HUES6 (cell line): ENCODE measurements around the gene LRRN1.
"Not testable (repeated sequence)": the region's sequence is repeated elsewhere in the genome, so short reads cannot be mapped to it uniquely, and the experiment has no call there.

Experiments
- H3K27ac ChIP-seq: 2 replicates; pipeline ENCODE4 v1.7.0; 2013; ENCODE audit warnings: low read depth, mild to moderate bottlenecking, low read length, inconsistent platforms
- H3K27me3 ChIP-seq: 2 replicates; pipeline ENCODE4 v1.6.1; 2013; ENCODE audit warnings: low read length; ENCODE audit not compliant: control insufficient read depth, insufficient read depth
- H3K36me3 ChIP-seq: 2 replicates; pipeline ENCODE4 v1.6.1; 2013; ENCODE audit warnings: low read length; ENCODE audit not compliant: control insufficient read depth, insufficient read depth
- H3K4me1 ChIP-seq: 2 replicates; pipeline ENCODE4 v1.6.1; 2013; ENCODE audit warnings: low read length; ENCODE audit not compliant: control insufficient read depth, insufficient read depth
- H3K4me3 ChIP-seq: 2 replicates; pipeline ENCODE4 v1.5.1; 2013; ENCODE audit warnings: low read depth, low read length
- H3K9ac ChIP-seq: one replicate; pipeline ENCODE4 v1.6.1; 2013; ENCODE audit warnings: mild to moderate bottlenecking, low read length
- H3K9me3 ChIP-seq: 2 replicates; pipeline ENCODE4 v1.6.1; 2013; ENCODE audit warnings: low read depth, low read length; ENCODE audit not compliant: control insufficient read depth, insufficient read depth

Gene LRRN1

DNA sequence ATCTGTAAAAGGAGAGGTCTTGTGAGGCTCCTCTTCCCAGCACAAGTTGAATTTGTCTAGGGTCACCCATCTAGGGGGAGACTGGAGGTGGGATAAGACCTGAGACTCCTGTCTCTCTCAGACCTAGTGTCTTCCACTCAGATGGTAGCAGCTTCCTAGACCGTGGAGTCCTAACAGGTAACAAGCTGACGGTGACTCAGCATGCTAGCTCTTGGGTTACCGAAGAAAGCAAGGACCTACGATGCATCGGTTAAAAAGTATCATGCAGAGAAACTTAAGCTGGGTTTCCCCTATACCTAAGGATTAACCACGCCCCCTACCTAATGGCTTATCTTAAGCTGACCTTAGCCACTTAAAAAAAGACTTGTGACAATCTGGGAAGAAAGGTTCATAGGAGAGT, 7.6 kb downstream of the LRRN1 start:
- H3K4me3 ChIP-seq, result no peak overlapping the region
- H3K36me3 ChIP-seq, result peaks cover 70% of the 10 kb centered on the region
- H3K27me3 ChIP-seq, result peaks cover 3% of the 10 kb centered on the region; the same call in 1 of the 2 replicates
- no peak overlapping the region for H3K9ac ChIP-seq
- no peak overlapping the region for H3K27ac ChIP-seq
- no peaks in the 10 kb centered on the region for H3K9me3 ChIP-seq
- peaks cover 43% of the 10 kb centered on the region for H3K4me1 ChIP-seq

DNA sequence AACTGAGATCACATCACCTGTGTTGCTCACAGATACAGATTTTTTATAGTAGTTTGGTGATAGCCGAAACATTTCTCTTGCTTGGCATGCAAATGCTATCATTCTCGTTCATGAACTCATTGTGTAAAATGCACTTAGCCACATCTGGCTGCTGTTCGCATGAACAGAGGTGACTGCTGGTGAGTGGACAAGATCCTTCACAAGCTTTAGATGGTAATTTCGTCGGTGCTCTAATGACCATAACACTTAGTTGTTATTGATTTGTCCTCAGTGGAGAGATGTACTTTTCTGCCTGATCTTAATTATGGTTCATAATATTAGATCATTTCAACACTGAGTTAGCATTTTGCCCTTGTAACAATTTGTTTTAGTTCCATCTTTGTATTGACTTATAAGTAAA, 13.8 kb downstream of the LRRN1 start:
- H3K4me3 ChIP-seq, result no peak overlapping the region
- H3K9ac ChIP-seq, result no peak overlapping the region
- H3K36me3 ChIP-seq, result peaks cover 80% of the 10 kb centered on the region
- H3K4me1 ChIP-seq, result no peaks in the 10 kb centered on the region
- no peaks in the 10 kb centered on the region for H3K27me3 ChIP-seq
- H3K27ac ChIP-seq, result no peak overlapping the region
- no peaks in the 10 kb centered on the region for H3K9me3 ChIP-seq

DNA sequence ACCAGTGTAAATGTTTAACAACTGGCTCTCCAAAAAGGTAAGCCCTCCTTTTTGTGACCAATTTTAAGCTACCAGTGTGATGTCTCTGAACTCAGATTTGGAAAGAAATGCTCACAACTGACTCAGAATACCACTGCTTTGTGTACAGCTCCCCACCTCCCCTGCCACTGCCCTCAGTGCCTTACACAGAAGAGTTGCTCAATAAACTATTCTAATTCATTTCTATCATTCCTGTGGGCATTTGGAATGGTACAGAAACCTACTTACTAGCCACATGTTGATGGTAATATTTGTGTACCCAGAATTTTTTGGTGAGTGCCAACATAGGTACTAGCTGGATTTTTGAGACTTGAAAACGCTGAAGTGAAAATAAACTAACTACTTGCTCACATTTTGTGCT, 16.0 kb downstream of the LRRN1 start:
- H3K4me1 ChIP-seq, result no peaks in the 10 kb centered on the region
- peaks cover 83% of the 10 kb centered on the region for H3K36me3 ChIP-seq
- H3K4me3 ChIP-seq, result no peak overlapping the region
- H3K9me3 ChIP-seq, result no peaks in the 10 kb centered on the region
- no peaks in the 10 kb centered on the region for H3K27me3 ChIP-seq
- H3K9ac ChIP-seq, result no peak overlapping the region
- no peak overlapping the region for H3K27ac ChIP-seq

DNA sequence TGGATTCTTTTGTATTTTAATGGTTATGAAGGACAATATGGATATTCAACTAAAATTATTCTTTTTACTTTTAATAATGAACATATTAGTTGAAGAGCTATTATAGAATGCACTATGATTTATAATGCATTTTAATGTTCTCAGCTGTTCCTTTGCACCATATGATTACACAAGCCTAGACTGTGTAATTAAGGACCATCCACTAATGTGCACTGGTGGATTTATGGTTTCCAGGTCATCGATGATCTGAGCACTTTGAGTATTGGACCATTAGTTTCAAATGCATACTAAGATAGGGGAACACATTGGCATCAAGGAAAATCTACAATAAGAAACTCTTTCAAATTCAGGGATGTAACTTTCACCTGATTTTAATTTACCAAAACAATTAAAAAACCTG, 16.8 kb downstream of the LRRN1 start:
- Histone ChIP-seq H3K27ac (no peak overlapping the region), H3K4me3 (no peak overlapping the region), H3K4me1 (no peaks in the 10 kb centered on the region), H3K9ac (no peak overlapping the region), H3K36me3 (peaks cover 77% of the 10 kb centered on the region), H3K9me3 (no peaks in the 10 kb centered on the region), H3K27me3 (no peaks in the 10 kb centered on the region)

DNA sequence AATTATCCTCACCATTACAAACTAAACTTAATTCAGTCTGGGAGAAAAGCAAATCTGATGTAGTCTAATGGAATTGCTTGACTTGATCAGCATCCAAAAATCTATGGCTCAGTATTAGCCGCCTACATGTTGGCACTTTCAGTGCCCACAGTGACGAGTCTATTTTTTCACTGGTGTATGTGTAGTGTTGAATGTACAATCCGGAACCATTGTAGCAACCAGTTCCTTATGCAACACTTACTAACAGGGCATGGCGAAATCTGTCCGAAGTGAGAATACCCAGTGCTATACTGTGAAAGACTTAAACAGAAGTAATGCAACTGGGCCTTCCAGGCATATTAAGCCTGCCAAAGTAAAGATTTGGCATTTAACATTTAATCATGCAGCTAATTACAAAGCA, 18.6 kb downstream of the LRRN1 start:
- Histone ChIP-seq H3K9ac (no peak overlapping the region), H3K4me1 (no peaks in the 10 kb centered on the region), H3K27ac (no peak overlapping the region), H3K27me3 (no peaks in the 10 kb centered on the region), H3K9me3 (no peaks in the 10 kb centered on the region), H3K4me3 (no peak overlapping the region), H3K36me3 (peaks cover 72% of the 10 kb centered on the region)

DNA sequence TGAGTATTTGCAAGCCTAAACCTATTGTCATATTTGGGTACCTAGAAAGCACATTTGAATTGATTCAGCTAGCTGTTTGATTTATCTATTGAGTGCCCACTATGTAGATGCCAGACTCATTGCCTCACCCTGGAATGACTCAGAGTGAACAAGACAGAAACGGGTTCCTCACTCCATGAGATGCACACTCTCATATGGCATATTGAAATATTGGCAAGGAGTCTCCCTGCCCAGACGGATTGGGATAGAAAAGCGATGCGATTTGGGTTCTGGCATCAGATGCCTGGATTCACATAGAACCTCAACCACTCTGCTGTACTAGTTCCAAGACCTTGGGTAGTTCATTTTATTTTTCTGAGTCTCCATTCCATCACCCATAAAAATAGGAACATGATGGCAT, 22.5 kb downstream of the LRRN1 start:
- Histone ChIP-seq H3K36me3 (peaks cover 73% of the 10 kb centered on the region), H3K27me3 (no peaks in the 10 kb centered on the region), H3K27ac (no peak overlapping the region; the same call in 1 of the 2 replicates), H3K9me3 (no peaks in the 10 kb centered on the region), H3K4me1 (no peaks in the 10 kb centered on the region), H3K9ac (no peak overlapping the region), H3K4me3 (no peak overlapping the region)

DNA sequence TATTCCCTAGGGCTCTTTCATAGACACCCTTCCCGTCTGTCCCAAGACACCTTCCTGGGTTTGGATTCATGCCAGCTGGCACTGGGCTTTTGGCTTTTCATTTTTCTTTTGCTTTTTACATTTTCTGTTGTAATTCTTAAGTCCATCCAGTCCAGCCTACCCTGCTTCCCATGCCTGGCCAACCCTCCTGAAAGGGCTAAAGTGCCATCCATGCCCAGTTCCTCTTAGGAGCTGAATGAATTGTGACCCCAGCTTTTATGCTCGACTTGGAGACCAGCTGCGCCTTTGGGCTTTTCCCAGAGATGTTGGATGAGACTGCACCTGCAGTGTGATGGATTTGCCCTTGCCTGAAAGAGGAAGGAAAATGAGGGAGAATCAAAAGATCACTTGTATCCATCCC, 25.8 kb downstream of the LRRN1 start:
- H3K36me3 ChIP-seq, result peaks cover 81% of the 10 kb centered on the region

DNA sequence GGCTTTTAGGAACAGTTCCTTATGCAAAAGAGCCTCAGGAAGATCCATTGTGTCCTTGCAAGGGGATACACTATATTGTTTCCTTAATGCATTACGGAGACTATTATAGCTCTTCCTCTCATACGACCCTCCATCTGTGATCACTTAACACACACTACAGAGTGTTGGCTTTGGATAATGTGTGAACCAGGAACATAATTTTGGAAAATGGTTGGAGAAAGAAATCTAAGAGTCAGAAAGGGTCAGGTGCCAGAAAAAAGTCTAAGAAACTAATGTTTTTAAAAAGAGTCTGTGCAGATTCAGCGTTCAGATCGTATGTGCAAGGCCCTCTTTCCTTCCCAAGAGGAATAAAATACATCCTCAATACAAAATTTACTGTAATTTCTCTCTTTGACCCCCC, 27.3 kb downstream of the LRRN1 start:
- no peak overlapping the region for H3K27ac ChIP-seq
- H3K9me3 ChIP-seq, result peaks cover 5% of the 10 kb centered on the region; the same call in 1 of the 2 replicates
- H3K4me1 ChIP-seq, result no peaks in the 10 kb centered on the region
- H3K27me3 ChIP-seq, result no peaks in the 10 kb centered on the region
- H3K4me3 ChIP-seq, result no peak overlapping the region
- H3K9ac ChIP-seq, result no peak overlapping the region
- peaks cover 80% of the 10 kb centered on the region for H3K36me3 ChIP-seq

More for the DNA sequence above, 25.8 kb downstream of the LRRN1 start:
- Histone ChIP-seq H3K9ac (no peak overlapping the region), H3K9me3 (no peaks in the 10 kb centered on the region), H3K27ac (no peak overlapping the region), H3K4me3 (no peak overlapping the region), H3K27me3 (no peaks in the 10 kb centered on the region), H3K4me1 (no peaks in the 10 kb centered on the region)

DNA sequence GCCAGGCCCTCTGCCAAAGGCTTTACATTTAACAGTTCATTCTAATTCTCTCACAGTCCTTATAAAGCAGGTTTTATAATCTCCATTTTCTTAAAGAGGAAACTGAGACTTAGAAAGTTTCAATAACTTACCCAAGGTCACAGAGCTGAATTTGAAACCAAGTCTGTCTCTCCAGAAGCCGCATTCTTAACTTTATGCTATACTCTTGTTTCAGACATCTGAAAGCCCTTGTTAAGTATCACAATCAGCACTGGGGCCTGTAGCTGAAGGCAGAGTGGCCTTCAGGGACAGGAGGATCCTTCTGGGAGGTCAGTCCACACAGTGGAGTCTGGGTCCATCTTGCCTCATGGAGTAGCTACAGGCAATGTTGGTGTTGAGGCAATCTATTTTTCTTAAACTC, 27.9 kb downstream of the LRRN1 start:
- H3K9ac ChIP-seq, result no peak overlapping the region
- H3K36me3 ChIP-seq, result peaks cover 79% of the 10 kb centered on the region
- peaks cover 9% of the 10 kb centered on the region for H3K9me3 ChIP-seq
- H3K4me1 ChIP-seq, result no peaks in the 10 kb centered on the region
- no peak overlapping the region for H3K4me3 ChIP-seq
- no peaks in the 10 kb centered on the region for H3K27me3 ChIP-seq
- H3K27ac ChIP-seq, result 0 out of 2 replicates have a peak overlapping the region, but pooled peaks have one; percentile 50

DNA sequence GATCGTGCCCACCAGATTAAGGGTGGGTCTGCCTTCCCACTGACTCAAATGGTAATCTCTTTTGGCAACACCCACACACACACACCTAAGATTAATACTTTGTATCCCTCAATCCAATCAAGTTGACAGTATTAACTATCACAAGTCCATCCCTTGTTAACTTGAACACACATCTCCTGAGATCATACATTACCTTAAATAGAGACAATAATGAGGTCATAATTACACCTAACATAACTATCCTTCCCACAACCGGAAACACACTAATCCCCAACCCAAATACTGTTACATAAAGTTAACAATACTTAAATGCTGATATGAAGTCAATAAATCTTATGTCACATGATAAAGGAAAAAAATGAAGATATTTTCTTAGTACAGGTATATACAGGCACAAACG, 29.2 kb downstream of the LRRN1 start:
- peaks cover 86% of the 10 kb centered on the region for H3K36me3 ChIP-seq
- H3K27ac ChIP-seq, H3K27me3 ChIP-seq, H3K4me1 ChIP-seq, H3K4me3 ChIP-seq, H3K9ac ChIP-seq: not testable (repeated sequence)
- H3K9me3 ChIP-seq, result peaks cover 20% of the 10 kb centered on the region

DNA sequence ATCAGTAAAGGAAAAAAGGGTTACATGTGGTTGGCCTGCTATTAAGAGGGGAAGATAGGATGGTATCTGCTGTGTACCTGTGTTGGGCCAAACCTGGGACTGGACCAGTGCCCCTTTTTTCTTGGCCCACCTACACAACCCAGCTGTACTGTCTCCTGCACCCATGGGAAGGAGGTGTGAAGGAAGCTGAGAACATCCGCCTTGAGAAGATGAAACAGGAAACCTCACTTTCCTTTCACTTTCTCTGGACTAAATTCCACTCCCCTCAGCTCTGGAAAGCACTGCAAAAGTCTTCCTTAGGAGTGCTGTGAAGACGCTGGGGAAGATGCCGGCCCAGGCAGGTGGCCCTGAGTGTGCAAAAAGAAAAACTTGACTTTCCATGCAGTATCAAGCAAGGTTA, 37.6 kb downstream of the LRRN1 start:
- peaks cover 64% of the 10 kb centered on the region for H3K36me3 ChIP-seq

DNA sequence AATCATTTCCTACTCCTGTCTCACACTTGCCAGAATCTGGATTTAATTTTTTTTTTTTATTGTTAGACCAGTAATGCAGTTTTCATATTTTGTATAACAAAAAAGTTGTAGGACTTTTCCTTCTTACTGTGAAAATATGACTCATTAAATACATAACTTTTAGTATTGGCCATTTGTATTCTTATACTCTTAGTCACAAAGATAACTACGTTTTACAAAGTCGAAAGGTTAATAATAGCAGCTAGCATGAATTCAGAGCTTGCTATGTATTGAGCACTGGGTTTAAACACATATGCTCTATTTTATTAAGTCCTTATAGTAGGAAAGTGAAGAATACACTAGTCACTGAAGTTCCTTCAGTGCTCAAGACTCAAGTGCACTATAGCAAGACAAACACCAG, 43.1 kb downstream of the LRRN1 start:
- peaks cover 13% of the 10 kb centered on the region for H3K9me3 ChIP-seq

More for the DNA sequence above, 37.6 kb downstream of the LRRN1 start:
- no peak overlapping the region for H3K9ac ChIP-seq
- peaks cover 29% of the 10 kb centered on the region for H3K9me3 ChIP-seq
- H3K4me1 ChIP-seq, result no peaks in the 10 kb centered on the region
- no peaks in the 10 kb centered on the region for H3K27me3 ChIP-seq
- no peak overlapping the region for H3K27ac ChIP-seq
- H3K4me3 ChIP-seq, result no peak overlapping the region

More for the DNA sequence above, 43.1 kb downstream of the LRRN1 start:
- no peaks in the 10 kb centered on the region for H3K27me3 ChIP-seq
- H3K4me1 ChIP-seq, result no peaks in the 10 kb centered on the region
- H3K27ac ChIP-seq, result no peak overlapping the region
- peaks cover 57% of the 10 kb centered on the region for H3K36me3 ChIP-seq
- no peak overlapping the region for H3K4me3 ChIP-seq
- H3K9ac ChIP-seq, result no peak overlapping the region
